CD4-positive, alpha-beta T cell treated with Interleukin-15 for 1 hour (primary cell): ENCODE measurements around the gene GATAD2B.
A peak's percentile ranks its signal among the peaks of the same experiment; 100 is the strongest.

Source experiments
- DNase-seq: peaks from one replicate; pipeline ENCODE4 v3.0.0-alpha.2; 2020

Gene GATAD2B

DNA sequence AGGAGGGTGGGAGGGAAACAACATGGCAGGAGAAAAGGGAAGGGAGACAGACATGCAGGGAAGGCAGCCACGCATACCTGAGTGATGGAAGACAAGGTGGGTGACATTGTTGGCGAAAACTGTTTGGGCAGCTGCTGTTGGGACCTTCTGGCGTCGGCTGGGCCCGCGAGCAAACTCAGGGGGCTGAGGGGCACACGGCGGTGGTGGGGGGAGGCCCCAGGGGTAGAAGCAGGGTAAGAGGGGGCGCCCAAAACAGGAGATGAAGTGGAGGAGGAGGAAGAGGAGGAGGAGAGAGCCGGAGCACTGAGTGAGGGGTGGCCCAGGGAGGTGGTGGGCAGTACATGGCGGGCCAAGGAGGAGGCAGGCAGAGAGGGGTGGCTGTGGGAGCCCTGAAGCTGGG is 28.4 kb upstream of the GATAD2B start:
- no peak for DNase-seq

DNA sequence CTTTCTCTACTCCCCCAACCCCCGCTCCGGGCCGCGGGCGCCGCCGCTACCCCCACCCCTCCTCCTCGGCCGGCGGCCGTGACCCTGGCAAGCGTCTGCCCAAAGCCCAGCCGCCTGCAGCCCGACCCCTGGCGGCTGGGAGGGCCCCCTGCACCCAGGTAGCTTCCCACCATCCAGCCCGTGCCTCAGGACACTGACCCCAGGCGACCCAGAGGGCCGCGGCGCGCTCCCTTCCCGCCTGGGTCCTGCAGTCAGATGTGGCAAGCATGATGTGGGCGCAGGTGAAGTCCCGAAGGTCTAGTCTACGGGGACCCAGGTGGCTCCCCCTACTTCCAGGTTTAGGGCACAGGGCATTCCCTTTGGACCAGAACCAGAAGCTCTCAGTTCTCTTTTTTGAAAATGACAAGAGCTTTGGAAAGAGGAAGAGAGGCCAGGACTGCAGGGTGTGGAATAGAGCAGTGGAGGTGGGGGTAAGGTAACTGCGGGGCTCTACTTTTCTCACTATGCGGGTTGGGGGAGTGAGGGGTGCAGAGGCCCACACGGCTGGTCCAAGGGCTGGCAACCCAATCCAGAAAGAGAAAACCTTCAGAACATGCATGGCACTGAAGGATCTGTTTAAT is 24.0 kb upstream of the GATAD2B start, which contains the start of gene DENND4B:
TSS of gene DENND4B (minus strand) at position 97 of the 620 bp plus-strand sequence. CDS start 2,344 bp downstream, outside the sequence.
- DNase-seq, result peak; percentile 82

DNA sequence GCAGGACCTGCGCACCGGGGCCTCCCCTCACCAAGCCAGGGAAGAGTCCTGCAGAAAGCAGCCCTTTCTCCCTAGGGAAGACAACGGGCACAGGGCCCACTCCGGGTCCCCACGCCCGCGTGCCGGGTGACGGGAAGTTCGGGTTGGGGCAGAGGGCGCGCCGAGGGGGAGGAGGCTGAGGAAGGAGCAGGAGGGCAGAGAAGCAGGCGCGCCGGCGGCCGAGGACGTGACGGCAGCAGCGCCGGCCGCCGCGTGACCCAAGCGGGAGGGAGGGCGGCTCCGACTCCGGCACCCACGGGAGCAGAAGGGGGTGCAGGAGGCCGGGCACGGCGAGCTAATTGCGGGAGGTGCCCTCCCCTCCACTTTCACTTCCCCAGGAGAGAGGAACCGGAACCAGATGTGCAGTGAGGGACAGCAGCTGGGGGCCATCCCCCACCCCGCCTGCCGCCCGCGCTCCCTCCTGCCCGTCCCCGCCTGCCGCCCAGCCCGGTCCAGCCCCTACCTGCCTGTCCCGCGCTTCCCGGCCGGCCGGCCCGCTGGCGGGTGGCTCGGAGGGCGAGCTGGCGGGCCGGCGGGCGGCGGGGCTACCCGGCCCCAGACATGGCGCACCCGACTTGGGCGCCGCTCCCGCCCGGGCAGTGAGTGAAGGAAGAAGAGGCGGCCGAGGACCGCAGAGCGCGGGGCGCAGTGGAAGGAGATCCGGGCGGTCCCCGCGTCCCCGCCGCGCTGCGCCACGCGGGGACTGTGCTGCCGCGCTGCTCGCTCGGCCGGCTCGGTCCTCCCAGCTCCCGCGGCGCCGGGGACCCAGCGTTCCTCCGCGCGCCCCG is 23.2 kb upstream of the GATAD2B start:
- DNase-seq, result peak; percentile 94

DNA sequence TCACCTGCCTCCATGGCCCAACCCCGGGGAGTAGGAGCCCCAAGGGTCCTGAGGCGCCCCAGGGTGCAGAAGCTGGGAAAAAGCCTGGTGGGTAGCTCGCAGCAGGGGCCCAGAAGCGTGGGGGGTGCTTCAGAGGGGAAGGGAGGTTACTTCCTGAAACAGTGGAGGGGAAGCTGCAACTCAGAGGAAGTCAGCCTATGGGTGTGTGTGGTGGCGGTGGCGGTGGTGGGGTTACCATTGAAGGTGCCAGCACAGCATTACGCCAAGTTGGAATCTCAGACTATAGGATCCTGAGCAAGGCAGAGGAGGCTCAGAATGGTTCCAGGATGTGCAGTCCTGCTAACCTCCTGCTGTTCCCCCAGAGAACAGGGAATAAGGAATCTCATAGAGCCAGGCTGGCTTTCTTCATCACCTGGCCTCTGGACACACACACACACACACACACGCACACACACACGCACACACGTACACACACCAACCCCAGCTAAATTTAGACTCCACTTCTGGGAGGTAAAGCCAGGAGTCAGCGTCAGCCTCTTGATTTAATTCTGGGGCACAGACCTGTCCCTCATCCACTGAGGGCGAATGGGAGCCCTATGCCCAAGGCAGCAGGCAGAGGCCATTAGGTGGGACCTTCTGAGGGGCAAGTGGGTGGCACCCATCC is 22.5 kb upstream of the GATAD2B start:
- peak; percentile 88 for DNase-seq

DNA sequence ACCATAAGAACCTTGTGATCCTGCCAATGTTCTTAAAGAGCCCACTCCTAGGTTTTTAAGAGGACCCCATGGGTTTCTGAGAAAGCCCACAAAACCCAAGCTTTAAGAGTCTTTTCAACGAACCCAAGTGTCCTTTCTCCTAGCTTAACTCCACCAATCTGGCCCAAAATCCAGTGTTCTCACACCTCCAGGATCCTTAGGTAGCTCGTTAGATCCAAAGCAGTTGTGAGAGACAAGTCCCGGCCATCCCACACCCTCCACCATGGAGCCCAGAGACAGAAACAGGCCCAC is 22.0 kb upstream of the GATAD2B start:
- DNase-seq, result no peak

DNA sequence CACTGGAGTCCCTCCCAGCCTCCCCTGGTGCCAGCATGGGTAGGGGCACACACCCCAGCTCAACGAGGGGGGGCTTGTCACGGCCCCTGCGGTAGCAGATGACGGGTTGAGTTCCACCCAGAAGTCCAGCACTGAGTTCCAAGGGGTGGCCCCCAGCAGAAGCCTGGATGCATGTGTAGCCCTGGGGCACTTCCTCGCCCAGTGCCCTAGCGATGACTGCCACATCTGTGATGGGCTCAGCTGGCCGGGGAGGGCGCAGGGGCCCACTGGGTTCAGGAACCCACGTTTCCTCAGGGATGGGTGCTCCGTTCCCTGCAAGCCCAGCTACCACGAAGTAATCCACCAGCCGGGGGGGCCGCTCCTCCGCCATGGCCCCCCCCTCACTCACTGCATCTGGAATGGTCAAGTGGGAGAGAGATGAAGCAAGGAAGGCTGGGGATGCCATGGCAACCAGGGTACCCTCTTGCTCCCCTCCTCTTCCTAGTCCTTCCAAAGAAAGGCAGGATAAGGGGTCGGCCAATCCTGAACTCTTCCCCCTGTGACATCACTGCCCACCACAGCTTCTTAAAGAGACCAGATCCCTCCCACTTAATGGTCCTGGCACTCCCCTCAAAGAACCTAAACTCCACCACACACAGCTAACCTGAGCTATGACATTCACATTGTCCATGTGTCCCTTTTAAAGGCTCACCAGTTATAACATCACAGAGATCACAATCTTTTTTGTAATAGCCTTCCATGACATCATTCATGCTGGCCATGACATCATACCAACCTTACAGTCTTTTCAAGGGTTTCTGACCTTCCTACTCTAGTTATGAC is 21.4 kb upstream of the GATAD2B start:
- DNase-seq, result no peak

DNA sequence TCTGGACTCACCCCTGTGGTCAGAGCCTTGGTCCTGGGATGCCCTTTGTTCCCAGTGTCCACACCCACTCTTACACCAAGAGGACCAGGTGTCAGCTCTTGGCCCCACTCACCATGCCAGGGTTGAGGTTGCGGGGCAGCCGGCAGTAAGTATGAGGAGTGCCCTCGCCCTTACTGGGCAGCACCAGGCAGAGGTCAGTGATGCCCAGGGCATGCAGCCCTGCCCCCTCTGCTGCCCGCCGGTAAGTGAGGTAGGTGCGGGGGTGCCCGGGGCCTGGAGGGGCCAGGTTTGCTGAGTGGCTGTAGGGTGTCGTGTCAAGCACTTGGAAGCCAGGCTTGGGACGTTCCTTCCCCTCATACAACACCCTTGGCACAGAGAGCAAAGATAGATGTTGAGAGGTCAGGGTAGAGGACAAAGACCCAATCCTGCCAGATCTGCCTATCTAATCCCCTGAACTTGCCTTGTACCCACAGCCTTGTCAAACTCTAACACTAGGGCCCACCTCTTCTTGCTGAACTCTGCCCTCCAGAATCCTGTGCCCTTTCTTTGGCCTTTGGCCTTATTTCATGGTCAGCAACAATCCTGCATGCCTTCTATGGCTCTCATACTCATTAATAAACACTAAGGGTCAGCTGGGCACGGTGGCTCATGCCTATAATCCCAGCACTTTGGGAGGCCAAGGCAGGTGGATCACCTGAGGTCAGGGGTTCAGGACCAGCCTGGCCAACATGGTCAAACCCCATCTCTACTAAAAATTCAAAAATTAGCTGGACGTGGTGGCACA is 20.2 kb upstream of the GATAD2B start:
- no peak for DNase-seq

DNA sequence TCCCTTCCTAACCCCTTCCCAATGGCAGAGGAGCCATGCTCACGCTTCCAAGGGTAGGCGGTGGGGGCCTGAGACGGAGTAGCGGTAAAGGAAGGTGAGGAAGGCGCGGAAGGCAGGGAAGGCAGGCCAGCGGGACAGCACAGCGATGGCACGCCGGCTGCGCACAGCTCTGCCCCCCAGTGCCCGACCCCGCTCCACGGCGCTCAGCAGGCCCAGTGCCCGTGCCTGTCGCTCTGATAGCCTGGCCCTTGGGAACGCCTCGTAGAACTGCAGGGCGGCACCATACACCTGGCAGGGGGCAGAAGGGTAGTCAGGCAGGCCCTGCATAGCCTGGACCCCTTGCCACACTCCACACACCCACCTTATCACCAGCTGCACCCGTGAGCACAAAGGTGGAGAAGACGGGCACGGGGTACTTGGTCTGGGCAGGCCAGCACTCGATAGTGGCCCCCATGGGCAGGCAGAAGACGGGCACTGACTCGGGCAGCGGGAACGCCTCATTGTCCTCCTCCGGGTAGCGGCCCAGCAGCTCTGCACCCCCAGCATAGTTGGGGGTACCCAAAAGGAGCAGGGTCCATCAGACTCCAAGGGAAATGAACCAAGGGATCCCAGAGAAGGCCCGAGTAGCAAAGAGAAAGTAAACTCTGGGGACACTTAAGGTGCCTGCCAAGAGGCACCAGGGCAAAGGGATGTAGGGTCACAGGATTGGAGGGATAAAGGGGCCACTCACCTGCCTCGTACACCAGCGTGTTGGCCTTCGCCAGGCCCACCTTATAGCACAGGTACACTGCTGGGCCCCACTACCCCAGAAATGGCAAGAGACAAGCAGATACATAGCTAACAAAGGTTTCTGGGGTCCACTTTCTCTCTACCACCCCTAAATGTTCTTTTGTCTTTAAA is 19.3 kb upstream of the GATAD2B start:
- DNase-seq, result no peak

DNA sequence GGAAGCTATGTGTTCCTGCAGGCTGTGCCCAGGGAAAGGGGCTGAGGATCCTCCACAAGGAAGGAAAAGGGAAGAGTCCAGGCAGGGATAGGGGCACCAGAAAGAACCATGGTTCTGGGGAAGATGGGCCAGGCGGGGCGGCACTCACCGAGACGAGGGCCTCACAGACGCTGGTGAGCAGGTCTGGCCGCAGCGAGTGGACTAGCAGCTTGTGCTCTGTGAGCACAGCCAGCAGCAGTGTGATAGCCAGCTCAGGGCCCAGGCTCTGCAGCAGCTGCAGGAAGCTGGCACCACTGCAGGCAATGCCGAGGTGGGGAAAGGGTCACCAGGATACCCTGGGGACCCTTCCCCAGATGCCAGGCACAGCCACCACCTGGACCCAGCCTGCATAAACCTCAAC is 18.0 kb upstream of the GATAD2B start:
- DNase-seq, result no peak

DNA sequence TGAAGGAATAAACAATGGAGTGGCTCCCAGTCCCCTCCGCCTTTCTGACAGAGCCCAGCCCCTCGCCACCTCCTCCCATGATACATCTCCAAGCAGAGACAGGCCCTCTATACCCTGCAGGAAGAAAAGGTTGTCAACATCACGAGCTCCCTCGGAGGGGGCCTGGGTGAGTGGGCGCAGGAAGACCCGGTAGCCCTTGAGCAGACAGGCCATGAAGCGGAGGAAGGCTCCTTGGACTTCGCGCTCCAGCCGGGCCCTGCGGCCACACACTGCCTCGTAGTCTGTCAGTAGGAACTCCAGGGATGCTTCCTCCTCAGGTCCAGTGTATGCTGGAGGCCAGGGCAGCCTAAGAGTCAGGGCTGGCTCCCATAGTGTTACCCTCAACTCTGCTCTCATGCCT is 16.7 kb upstream of the GATAD2B start:
- DNase-seq, result no peak

DNA sequence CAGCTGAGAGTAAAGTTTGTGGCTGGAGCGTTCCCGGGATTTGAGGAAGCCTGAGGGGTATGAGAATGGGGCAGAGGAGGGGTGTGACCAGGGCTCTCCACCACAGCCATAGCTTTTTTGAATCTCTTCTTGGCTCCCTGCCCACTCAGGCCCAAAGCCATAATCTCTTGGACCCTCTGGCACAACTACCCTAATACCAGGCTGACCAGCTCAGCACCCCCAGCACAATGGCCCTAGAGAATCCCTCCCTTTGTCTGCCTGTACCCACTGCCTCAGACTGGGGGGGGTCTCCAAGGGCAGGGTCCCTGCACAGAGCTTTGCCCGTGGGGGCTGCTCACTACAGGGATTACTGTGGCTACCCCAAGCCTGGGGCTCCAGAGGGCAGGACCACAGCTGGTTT is 16.2 kb upstream of the GATAD2B start:
- DNase-seq, result no peak

DNA sequence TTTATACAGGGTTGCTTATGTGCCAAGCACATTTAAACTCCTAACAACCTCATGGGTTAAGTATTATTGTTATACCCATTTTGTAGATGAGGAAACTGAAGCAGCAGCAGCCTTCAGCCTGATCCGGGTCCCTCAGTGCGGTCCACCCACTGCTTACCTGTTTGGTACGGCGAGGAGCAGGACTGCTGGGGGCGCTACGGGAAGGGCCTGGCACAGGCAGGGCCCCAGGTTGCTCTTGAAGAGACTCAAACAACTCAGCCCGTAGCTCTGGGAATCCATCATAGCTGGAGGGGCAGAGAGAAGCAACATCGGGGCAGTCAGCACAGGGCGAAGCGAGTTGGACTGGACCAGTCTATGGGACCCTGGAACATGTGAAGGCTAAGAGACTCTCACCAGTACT is 14.6 kb upstream of the GATAD2B start:
- no peak for DNase-seq

DNA sequence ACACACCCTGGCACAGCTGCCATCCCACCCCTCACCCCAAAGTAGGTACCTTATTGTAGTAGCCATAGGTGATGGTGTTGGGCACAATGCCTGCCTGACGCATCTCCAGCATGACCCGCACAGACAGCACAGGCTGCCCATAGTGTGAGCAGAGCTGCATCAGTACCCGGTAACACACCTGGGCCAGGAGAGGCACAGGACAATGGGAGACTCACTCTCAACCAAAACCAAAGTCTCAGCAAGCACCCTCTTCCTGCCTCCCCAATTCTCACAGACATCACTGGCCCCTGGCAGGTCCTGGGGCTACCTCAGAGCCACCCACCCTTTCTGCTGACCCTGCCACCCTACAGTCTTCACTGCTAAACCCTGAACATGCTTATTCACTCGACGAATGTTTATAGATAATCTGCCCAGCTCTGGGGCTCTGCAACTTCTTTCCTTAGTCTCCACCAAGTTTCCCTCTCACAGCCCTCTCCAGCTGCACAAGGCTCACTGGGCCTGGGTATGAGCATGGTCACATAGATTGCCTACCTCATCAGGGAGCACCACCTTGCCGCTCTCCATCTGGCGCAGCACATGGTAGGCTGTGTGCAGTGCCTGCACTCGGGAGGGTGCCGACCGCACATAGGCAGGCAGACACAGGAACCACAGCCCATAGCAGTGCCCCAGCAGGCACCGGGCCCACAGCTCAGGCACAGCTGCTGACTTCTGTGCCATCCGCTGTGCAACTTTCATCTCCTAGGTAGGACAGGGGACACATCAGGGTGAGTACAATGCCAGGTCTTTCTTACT is 13.4 kb upstream of the GATAD2B start:
- no peak for DNase-seq

DNA sequence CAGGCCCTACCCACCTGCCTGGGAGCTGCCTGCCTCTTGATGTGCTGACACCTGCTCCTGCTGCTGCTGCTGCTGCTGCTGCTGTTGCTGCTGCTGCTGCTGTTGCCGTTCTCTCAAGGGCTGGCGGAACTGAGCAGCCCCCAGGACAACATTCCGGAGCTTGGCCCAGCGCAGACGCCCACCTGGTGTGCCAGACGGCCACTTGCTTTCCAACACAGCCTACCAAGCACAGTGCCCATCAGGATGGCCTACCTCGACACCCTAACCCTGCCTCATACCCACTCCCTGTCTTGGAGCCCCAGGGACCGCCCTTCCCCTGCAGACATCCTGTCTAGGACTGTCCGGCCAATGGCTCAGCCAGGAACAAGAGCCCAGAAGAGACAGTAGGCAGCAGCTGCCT is 12.0 kb upstream of the GATAD2B start:
- no peak for DNase-seq

DNA sequence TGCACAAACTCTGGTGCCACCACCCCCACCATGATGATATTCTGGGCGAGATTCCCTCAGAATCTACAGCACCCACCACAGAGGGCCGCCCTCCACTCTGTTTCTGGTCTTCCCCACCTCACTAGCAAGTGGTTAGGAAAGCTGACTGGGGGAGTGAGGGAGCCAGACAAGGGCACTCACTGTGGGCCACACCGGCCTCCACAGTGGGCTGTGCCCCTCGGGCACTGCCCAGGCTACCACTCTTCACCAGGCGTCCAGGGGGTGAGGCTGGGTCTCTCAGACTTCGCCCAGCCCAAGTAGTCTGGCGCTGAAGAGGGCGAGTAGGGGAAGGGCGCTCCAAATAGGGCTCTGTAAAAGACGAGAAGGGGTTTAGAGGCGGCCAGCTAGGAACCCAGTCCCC is 11.2 kb upstream of the GATAD2B start:
- no peak for DNase-seq

DNA sequence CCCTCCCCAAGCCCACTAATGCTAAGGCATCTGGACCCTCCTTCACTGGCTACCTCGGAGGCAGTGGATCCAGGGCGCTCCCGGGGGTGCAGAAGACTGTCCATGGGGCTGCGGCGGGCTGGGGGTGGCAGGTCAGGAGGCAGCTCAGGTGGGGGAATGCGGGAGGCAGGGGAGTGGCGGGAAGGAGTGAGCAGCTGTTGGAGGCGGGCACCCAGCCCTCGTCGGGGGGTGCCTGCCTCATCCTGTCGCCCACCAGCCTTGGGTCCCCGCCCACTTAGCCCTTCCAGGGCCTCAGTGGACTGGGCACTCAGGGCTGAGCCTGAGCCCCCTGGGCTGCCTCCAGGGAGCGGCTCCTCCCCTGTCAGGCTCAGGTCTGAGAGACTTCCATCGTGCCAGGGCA is 10.7 kb upstream of the GATAD2B start:
- no peak for DNase-seq

DNA sequence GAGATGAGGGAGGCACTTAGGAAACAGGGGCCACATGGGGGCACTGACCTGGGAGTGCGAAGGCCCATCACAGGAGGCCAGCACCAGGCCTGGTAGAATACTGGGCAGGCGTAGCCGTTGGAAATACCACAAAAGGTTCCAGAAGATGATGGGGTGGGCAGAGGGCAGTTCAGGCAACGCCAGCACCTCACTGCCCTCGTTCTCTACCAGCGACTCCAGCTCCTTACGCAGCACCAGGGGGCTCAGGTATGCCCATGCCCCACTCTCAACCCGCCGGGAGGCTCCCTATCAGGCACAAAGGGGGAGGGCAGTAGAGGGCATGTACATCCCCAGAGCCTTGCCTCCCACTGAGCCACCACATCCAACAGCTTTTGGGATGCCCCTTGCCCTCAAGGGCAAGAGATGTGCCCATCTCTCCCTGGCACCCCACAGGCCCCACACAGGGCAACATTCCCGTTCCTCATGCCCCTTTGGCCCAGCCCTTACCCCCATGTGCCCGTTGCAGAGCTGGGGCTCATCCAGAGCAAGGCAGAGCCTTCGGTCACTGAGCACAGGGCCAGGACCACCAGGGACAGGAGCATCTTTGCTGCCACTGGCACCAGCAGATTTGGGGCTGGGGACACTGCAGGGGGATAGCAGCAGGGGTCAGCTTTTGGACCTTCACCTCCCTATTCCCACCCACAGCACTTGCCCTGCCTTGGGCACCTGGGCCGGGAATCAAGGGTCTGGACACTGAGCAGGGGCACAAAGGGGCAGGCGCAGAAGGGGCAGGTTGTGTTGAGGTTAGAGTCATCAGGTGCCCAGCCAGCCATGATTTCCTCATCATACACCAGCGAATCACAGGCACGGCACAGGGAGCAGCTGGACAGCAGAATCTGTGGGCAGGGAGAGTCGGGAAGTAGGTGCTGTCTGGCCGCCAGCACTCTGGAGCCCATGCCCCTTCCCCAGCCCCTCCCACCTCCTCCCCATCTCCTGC is 9.7 kb upstream of the GATAD2B start:
- DNase-seq, result no peak

DNA sequence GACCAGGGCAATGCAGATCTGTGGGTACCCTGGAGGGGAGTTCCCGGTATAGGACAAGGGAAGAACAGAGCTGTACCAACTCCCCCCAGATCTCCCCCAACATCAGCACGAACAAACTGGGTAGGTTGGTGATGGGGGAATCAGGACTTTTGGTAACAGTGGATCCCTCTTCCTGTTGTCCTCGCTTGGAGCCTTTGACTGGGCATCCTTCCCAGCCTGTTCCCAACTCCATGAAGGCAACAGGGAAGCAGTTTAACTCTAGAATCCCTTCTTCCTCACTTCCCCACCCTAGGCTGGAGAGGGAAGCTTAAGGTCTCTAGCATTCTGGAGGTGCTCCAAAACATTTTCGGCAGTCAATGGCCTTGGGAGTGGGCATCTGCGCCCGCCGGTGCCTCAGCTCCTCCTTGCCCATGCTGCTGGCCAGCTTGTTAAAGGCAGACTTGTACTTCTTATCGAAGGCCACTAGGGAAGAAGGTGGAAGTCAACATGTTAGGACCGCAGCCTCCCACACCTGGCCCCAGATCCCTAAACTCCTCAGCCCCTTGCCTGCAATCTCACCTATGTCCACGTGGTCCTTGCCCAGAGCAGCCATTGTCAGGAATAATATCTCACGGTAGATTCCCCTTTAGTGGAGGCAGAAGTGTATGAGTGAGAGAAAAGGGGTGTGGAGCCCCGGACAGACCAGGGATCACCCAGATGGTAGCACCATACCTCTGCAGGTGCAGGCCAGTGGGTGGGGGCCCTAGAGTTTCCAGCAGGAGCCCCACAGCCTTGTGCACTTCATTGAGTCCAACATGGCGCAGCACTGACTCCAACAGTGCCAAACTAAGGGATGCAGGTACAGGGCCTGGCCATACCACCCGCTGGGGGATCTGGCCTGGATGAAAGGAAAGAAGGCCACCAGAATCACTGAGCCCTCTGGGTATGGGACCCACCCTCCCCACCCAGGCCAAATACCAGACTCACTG is 7.5 kb upstream of the GATAD2B start:
- no peak for DNase-seq
